ENCODE measurements around the gene LASP1. TPM values are rescaled to one million over a fixed set of nuclear protein-coding genes. Genes with fewer than 3 reads are reported as not detected.
"Not testable (repeated sequence)": the region's sequence is repeated elsewhere in the genome, so short reads cannot be mapped to it uniquely, and the experiment has no call there.

Gene LASP1
- total and polyA plus RNA-seq, 8 donors = 141 to 175 (median 156) TPM

DNA sequence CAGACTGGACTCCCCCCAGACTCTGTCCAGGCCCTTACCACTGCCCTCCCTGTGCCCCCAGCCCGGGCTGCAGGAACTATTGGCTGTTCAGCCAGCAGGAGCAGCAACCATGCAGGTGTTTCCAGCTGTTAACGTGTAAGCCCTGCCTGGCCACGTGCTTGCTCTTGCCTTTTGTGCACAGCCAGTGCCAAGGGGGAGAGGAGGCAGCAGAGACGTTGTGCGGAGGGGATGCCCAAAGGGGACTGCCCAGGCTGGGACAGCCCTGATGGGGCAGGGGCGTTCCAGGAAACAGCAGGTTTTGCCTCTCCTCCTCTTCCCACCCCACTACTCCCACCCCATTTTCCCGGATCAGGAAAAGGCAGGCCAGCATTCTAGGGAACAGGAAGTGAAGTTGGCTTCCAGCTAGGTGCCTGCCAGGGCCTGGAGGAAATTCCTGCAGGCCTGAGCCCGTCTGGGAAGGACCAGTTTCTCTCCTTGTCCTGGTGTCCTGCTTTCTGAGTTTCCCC, 38.9 kb downstream of the LASP1 start:
- DNase-seq (peak in 1 of 4 donors; percentile 21), ATAC-seq (peak; percentile 18)
- TF ChIP-seq, protein P1, sequence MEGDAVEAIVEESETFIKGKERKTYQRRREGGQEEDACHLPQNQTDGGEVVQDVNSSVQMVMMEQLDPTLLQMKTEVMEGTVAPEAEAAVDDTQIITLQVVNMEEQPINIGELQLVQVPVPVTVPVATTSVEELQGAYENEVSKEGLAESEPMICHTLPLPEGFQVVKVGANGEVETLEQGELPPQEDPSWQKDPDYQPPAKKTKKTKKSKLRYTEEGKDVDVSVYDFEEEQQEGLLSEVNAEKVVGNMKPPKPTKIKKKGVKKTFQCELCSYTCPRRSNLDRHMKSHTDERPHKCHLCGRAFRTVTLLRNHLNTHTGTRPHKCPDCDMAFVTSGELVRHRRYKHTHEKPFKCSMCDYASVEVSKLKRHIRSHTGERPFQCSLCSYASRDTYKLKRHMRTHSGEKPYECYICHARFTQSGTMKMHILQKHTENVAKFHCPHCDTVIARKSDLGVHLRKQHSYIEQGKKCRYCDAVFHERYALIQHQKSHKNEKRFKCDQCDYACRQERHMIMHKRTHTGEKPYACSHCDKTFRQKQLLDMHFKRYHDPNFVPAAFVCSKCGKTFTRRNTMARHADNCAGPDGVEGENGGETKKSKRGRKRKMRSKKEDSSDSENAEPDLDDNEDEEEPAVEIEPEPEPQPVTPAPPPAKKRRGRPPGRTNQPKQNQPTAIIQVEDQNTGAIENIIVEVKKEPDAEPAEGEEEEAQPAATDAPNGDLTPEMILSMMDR (IDR thresholded peaks at IDR 0.05) = no peak
- Histone ChIP-seq H3K9me3 (no peaks in the 10 kb centered on the region), H3K27ac (peak overlapping the region; percentile 3 to 71), H3K4me3 (no peak overlapping the region), H3K36me3 (peaks cover 0 to 75% of the 10 kb centered on the region in 2 donors), H3K27me3 (no peaks in the 10 kb centered on the region), H3K4me1 (peaks cover 19 to 85% of the 10 kb centered on the region in 2 donors)
- intact Hi-C loops (cut with DNase I) = no loop called here

DNA sequence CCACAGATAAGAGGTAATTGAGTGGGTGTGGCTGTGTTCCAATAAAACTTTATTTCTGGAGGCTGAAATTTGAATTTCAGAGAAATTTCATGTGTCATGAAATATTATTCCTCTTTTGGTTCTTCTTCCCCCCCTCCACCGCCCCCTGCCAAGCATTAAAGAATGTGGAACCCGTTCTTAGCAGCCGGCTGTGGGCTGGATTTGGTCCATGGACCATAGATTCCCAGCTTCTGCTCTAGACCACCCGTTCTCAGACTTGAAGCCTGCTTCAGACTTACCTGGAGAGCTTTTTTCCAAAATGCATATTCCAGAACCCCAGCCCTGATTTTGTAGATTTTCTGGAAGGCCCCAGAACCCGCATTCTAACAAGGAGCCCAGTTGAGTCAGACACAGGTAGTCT, 40.5 kb downstream of the LASP1 start:
- TF ChIP-seq, protein P1 (IDR thresholded peaks at IDR 0.05) = no peak
- Histone ChIP-seq H3K4me3 (no peak overlapping the region), H3K27ac (no peak overlapping the region), H3K36me3 (peaks cover 0 to 75% of the 10 kb centered on the region in 2 donors), H3K9me3 (no peaks in the 10 kb centered on the region), H3K4me1 (peaks cover 19 to 70% of the 10 kb centered on the region in 2 donors), H3K27me3 (no peaks in the 10 kb centered on the region)
- intact Hi-C loops (cut with DNase I) = no loop called here
- DNase-seq (peak in 1 of 4 donors; percentile 7), ATAC-seq (no peak)

DNA sequence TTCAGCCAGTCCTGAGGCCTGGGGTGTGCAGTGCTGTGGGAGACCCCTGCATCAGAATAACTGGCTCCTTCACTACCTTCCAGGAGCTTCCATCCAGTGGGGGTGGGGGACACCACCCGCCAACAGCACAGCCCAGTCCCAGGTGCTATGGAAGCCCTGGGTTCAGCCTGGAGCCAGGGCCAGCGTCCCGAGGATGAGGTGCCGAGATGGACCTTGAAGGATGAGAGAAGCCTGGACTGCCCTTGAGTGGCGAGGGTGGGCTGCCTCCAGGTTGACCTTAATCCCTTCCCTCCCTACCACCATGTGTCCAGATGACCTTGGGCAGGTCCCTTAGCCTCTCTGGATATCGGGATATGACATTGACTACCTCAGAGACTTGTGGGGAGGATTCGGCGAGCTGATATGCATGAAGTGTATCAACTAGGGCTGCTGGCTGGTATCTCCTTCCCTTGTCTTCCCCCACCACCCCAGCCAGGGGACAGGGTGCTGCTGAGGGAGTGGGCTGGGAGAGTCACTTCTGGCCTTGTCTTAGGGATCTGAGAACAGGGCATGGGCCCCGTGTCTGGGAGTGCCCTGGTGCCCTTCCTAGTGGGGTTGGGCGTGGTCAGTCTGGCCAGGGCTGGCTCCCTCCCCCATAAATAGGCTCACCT, 41.3 kb downstream of the LASP1 start:
- intact Hi-C loops (cut with DNase I) = no loop called here
- Histone ChIP-seq H3K4me1 (peaks cover 19 to 62% of the 10 kb centered on the region in 2 donors), H3K36me3 (peaks cover 0 to 78% of the 10 kb centered on the region in 2 donors), H3K9me3 (no peaks in the 10 kb centered on the region), H3K4me3 (no peak overlapping the region), H3K27ac (peak overlapping the region in 1 of 2 donors; percentile 20), H3K27me3 (no peaks in the 10 kb centered on the region)
- DNase-seq = peak in 1 of 4 donors; percentile 28
- TF ChIP-seq, protein P1 (IDR thresholded peaks at IDR 0.05) = no peak
- ATAC-seq = no peak

DNA sequence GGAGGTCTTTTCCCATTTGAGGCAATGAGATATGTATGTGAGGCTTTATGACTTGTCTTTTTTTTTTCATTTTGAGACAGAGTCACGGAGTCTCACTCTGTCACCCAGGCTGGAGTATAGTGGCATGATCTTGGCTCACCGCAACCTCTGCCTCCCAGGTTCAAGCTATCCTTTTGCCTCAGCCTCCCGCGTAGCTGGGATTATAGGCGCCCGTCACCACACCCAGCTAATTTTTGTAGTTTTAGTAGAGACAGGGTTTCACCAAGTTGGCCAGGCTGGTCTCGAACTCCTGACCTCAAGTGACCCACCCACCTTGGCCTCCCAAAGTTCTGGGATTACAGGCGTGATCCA, 41.8 kb downstream of the LASP1 start:
- peak overlapping the region in 1 of 2 donors; percentile 20 for H3K27ac ChIP-seq
- intact Hi-C loops (cut with DNase I); H3K4me3 ChIP-seq; ATAC-seq; H3K9me3 ChIP-seq; H3K27me3 ChIP-seq: not testable (repeated sequence)
- DNase-seq = peak in 1 of 4 donors; percentile 4
- peaks cover 0 to 83% of the 10 kb centered on the region in 2 donors for H3K36me3 ChIP-seq
- peaks cover 19 to 57% of the 10 kb centered on the region in 2 donors for H3K4me1 ChIP-seq

DNA sequence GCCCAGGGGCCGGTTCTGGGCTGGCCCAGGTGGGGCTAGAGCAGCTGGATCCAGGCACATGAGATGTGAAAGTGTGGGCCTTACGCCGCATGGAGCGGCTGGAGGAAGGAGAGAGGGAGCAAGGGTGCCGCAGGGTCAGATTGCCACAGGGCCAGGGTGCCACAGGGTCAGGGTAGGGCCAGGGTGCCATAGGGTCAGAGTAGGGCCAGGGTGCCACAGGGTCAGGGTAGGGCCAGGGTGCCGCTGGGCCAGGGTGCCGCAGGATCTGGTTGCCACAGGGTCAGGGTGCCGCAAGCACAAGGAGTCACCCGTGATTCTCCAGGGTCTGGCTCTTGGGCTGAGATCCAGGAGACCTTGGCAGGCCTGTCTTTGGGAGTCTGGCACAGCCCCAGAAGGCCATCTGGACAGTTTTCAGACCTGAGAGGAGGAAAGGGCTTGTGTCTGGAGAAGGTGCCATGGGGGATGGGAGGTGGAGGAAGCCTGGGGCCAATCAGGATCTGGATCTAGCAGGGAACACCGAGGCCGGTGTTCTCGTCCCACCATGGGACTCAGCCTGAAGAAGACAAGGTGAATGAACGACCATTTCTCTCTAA, 42.5 kb downstream of the LASP1 start:
- H3K36me3 ChIP-seq = peaks cover 0 to 89% of the 10 kb centered on the region in 2 donors
- TF ChIP-seq, protein P1 (IDR thresholded peaks at IDR 0.05) = no peak
- no peak for ATAC-seq
- H3K4me3 ChIP-seq = no peak overlapping the region
- no peaks in the 10 kb centered on the region for H3K9me3 ChIP-seq
- peak in 2 of 4 donors; percentile 30 to 40 for DNase-seq
- no peaks in the 10 kb centered on the region for H3K27me3 ChIP-seq
- peak overlapping the region in 1 of 2 donors; percentile 20 for H3K27ac ChIP-seq
- intact Hi-C loops (cut with DNase I) = no loop called here
- peaks cover 15 to 51% of the 10 kb centered on the region in 2 donors for H3K4me1 ChIP-seq
